Neural cell (in vitro differentiated cells): Measurements from ENCODE around the gene CDK2AP2. TPM values are rescaled to one million over a fixed set of nuclear protein-coding genes. Genes with fewer than 3 reads are reported as not detected.

ENCODE experiments used
- H2AFZ ChIP-seq: fragments of 200-600, 300-800 bp; sonication (generic), shearing (Covaris generic); 2 replicates; pipeline ENCODE4 v1.6.0; 2014; ENCODE audit warnings: low read depth, mild to moderate bottlenecking, antibody characterized with exemption, low read length, moderate library complexity
- H3F3A ChIP-seq: fragments of 200-600 bp; shearing (Covaris generic); 2 replicates; pipeline ENCODE4 v1.6.1; 2016; ENCODE audit warnings: mild to moderate bottlenecking, moderate library complexity, mixed read lengths, antibody characterized with exemption, low read length; ENCODE audit not compliant: insufficient read depth, poor library complexity, severe bottlenecking
- H3K27ac ChIP-seq: fragments of 200-600, 300-800 bp; sonication (generic), shearing (Covaris generic); 2 replicates; pipeline ENCODE4 v1.5.1; 2014; ENCODE audit warnings: mild to moderate bottlenecking, low read length, moderate library complexity
- H3K27me3 ChIP-seq: fragments of 300-800, 200-600 bp; sonication (generic), shearing (Covaris generic); 2 replicates; pipeline ENCODE4 v1.6.0; 2014; ENCODE audit warnings: mild to moderate bottlenecking, low read depth, low read length, moderate library complexity; ENCODE audit not compliant: insufficient read depth
- H3K36me3 ChIP-seq: fragments of 300-800, 200-600 bp; sonication (generic), shearing (Covaris generic); 2 replicates; pipeline ENCODE4 v1.5.1; 2014; ENCODE audit warnings: mild to moderate bottlenecking, antibody characterized with exemption, low read length, moderate library complexity; ENCODE audit not compliant: insufficient read depth
- H3K4me2 ChIP-seq: fragments of 300-800, 200-600 bp; sonication (generic), shearing (Covaris generic); 2 replicates; pipeline ENCODE4 v1.6.0; 2014; ENCODE audit warnings: mild to moderate bottlenecking, low read length
- H3K4me3 ChIP-seq: fragments of 300-800, 200-600 bp; sonication (generic), shearing (Covaris generic); 2 replicates; pipeline ENCODE4 v1.5.1; 2014; ENCODE audit warnings: mild to moderate bottlenecking, low read length, moderate library complexity
- H3K79me2 ChIP-seq: fragments of 200-600 bp; shearing (Covaris generic); replicated peaks from 2 replicates; pipeline ENCODE4 v1.6.0; 2014; ENCODE audit warnings: mild to moderate bottlenecking, low read length, moderate library complexity; ENCODE audit not compliant: insufficient read depth
- H3K9ac ChIP-seq: fragments of 300-800, 200-600 bp; sonication (generic), shearing (Covaris generic); 2 replicates; pipeline ENCODE4 v1.6.1; 2016; ENCODE audit warnings: mild to moderate bottlenecking, low read length, mixed read lengths
- H3K9me2 ChIP-seq: fragments of 200-600 bp; shearing (Covaris generic); 2 replicates; pipeline ENCODE4 v1.6.1; 2016; ENCODE audit warnings: mild to moderate bottlenecking, low read length, mixed read lengths; ENCODE audit not compliant: insufficient read depth
- H3K9me3 ChIP-seq: fragments of 200-600, 300-800 bp; sonication (generic), shearing (Covaris generic); 2 replicates; pipeline ENCODE4 v1.6.1; 2016; ENCODE audit warnings: mild to moderate bottlenecking, mixed run types, low read length, moderate library complexity, mixed read lengths
- H4K20me1 ChIP-seq: fragments of 200-600 bp; shearing (Covaris generic); 2 replicates; pipeline ENCODE4 v1.6.1; 2016; ENCODE audit warnings: mild to moderate bottlenecking, mixed run types; ENCODE audit not compliant: insufficient read depth
- EP300 ChIP-seq: fragments of 450-650 bp; conservative IDR thresholded peaks from 2 replicates; pipeline ENCODE4 v1.6.1; 2014; ENCODE audit warnings: antibody characterized with exemption, mild to moderate bottlenecking, moderate library complexity; ENCODE audit not compliant: poor library complexity, severe bottlenecking
- EZH2 ChIP-seq: fragments of 200-600, 300-800 bp; shearing (Covaris generic), sonication (generic); IDR thresholded peaks from 2 replicates; pipeline ENCODE4 v1.6.1; 2014; ENCODE audit warnings: antibody characterized with exemption, low read length, borderline replicate concordance, mild to moderate bottlenecking; ENCODE audit not compliant: insufficient read depth, poor library complexity, severe bottlenecking
- MXI1 ChIP-seq: fragments of 450-650 bp; conservative IDR thresholded peaks from 2 replicates; pipeline ENCODE4 v1.6.1; 2014; ENCODE audit warnings: antibody characterized with exemption, mild to moderate bottlenecking; ENCODE audit not compliant: poor library complexity, severe bottlenecking
- POLR2AphosphoS5 ChIP-seq: IDR thresholded peaks from 2 replicates; pipeline ENCODE4 v1.6.1; 2012
- RAD21 ChIP-seq: fragments of 450-650 bp; conservative IDR thresholded peaks from 2 replicates; pipeline ENCODE4 v1.6.1; 2014; ENCODE audit warnings: antibody characterized with exemption, mild to moderate bottlenecking, moderate library complexity
- SMC3 ChIP-seq: fragments of 450-650 bp; conservative IDR thresholded peaks from 2 replicates; pipeline ENCODE4 v1.6.1; 2014; ENCODE audit warnings: antibody characterized with exemption, mild to moderate bottlenecking, moderate library complexity; ENCODE audit not compliant: poor library complexity
- TAF1 ChIP-seq: IDR thresholded peaks from 2 replicates; pipeline ENCODE4 v1.6.1; 2012; ENCODE audit warnings: low read depth
- polyA plus RNA-seq: library from polyadenylated mRNA; depleted of rRNA; stranded (reverse); fragments of >200 nt; gene quantifications from 2 replicates; pipeline ENCODE4 v1.2.3, GENCODE V29; 2014
- TF ChIP-seq, protein P1 (sequence below): IDR thresholded peaks from 2 replicates; pipeline ENCODE4 v1.6.1; 2012; ENCODE audit warnings: borderline replicate concordance
- TF ChIP-seq, protein P2 (sequence below): fragments of 450-650 bp; IDR thresholded peaks from 2 replicates; pipeline ENCODE4 v1.5.1; 2014; ENCODE audit warnings: antibody characterized with exemption, mild to moderate bottlenecking, moderate library complexity; ENCODE audit not compliant: poor library complexity, severe bottlenecking

The CDK2AP2 gene
- polyA plus RNA-seq, 1 donor from 2014 or later = 18.1 TPM

DNA sequence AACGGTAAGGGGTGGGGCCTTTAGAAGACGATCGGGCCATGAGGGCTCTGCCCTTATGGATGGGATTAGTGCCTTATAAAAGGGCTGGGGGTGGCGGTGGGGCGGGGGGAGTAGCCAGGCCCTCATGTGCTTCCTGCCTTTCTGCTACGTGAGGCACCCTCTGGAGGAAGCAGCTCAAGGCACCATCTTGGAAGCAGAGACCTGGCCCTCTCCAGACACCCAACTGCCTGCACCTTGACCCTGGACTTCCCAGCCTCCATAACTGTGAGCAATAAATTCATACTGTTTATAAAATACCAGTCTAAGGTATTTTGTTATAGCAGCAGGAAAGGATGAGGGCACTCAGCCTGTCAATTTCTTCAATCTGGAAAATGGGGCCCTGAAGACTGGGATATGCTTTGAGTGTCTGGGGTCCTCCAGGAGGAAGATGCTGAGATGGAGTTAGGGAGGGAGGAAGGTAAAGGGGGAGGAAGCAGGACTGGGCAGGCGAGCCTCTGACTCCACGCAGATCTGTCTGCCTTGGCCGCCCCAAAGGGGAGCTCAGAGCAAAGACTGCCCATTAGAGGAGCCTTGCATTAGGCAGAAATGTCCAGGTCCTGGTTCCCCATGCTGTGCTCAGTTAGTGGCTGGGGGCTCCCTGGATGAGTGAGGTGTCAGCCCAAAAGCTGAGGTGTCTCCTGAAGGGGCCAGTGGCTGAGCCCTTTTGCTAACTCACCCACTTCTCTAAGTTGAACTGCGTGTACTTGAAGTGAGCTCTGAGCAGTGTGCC, 10.0 kb upstream of the CDK2AP2 start:
- Histone ChIP-seq H3K36me3 (no peaks in the 10 kb centered on the region), H3K27me3 (no peaks in the 10 kb centered on the region), H3K9ac (no peak overlapping the region), H4K20me1 (no peaks in the 10 kb centered on the region), H3K79me2 (no peaks in the 10 kb centered on the region), H3K4me3 (no peak overlapping the region), H3K27ac (no peak overlapping the region), H2AFZ (no peak overlapping the region), H3K9me2 (no peaks in the 10 kb centered on the region), H3K4me2 (no peak overlapping the region), H3F3A (no peaks in the 10 kb centered on the region), H3K9me3 (no peaks in the 10 kb centered on the region)
- TF ChIP-seq POLR2AphosphoS5 = no peak
- TF ChIP-seq, protein P1, sequence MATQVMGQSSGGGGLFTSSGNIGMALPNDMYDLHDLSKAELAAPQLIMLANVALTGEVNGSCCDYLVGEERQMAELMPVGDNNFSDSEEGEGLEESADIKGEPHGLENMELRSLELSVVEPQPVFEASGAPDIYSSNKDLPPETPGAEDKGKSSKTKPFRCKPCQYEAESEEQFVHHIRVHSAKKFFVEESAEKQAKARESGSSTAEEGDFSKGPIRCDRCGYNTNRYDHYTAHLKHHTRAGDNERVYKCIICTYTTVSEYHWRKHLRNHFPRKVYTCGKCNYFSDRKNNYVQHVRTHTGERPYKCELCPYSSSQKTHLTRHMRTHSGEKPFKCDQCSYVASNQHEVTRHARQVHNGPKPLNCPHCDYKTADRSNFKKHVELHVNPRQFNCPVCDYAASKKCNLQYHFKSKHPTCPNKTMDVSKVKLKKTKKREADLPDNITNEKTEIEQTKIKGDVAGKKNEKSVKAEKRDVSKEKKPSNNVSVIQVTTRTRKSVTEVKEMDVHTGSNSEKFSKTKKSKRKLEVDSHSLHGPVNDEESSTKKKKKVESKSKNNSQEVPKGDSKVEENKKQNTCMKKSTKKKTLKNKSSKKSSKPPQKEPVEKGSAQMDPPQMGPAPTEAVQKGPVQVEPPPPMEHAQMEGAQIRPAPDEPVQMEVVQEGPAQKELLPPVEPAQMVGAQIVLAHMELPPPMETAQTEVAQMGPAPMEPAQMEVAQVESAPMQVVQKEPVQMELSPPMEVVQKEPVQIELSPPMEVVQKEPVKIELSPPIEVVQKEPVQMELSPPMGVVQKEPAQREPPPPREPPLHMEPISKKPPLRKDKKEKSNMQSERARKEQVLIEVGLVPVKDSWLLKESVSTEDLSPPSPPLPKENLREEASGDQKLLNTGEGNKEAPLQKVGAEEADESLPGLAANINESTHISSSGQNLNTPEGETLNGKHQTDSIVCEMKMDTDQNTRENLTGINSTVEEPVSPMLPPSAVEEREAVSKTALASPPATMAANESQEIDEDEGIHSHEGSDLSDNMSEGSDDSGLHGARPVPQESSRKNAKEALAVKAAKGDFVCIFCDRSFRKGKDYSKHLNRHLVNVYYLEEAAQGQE = no peak
- TF ChIP-seq MXI1 = no peak
- no peak for TF ChIP-seq RAD21
- TF ChIP-seq, protein P2, sequence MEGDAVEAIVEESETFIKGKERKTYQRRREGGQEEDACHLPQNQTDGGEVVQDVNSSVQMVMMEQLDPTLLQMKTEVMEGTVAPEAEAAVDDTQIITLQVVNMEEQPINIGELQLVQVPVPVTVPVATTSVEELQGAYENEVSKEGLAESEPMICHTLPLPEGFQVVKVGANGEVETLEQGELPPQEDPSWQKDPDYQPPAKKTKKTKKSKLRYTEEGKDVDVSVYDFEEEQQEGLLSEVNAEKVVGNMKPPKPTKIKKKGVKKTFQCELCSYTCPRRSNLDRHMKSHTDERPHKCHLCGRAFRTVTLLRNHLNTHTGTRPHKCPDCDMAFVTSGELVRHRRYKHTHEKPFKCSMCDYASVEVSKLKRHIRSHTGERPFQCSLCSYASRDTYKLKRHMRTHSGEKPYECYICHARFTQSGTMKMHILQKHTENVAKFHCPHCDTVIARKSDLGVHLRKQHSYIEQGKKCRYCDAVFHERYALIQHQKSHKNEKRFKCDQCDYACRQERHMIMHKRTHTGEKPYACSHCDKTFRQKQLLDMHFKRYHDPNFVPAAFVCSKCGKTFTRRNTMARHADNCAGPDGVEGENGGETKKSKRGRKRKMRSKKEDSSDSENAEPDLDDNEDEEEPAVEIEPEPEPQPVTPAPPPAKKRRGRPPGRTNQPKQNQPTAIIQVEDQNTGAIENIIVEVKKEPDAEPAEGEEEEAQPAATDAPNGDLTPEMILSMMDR = no peak
- TF ChIP-seq SMC3 = no peak
- no peak for TF ChIP-seq TAF1
- no peak for TF ChIP-seq EZH2
- TF ChIP-seq EP300 = no peak

DNA sequence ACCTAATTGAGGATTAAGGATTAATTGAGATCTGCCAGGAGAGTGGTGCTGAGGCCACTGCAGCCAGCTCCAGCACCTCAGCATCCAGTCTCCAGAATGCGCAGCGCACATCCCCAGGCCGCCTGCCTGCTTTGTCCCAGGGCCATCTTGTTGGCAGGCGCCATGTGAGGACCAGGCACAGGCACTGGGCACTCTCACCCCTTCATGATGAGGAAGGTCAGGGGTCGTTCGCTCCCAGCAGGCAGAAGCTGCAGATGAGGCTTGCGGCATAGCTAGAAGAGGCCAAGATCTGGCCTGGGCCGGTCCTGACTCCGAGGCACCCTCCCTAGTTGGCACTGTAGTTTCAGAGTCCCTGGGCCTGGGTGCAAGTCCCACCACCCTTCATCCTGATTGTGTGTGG, 8.8 kb upstream of the CDK2AP2 start:
- Histone ChIP-seq H3K4me2 (no peak overlapping the region), H3K9me2 (no peaks in the 10 kb centered on the region), H3K27ac (no peak overlapping the region), H3K36me3 (no peaks in the 10 kb centered on the region), H3K79me2 (no peaks in the 10 kb centered on the region), H2AFZ (no peak overlapping the region), H3K27me3 (no peaks in the 10 kb centered on the region), H3K4me3 (no peak overlapping the region), H3K9ac (no peak overlapping the region), H3K9me3 (no peaks in the 10 kb centered on the region), H3F3A (no peaks in the 10 kb centered on the region), H4K20me1 (no peaks in the 10 kb centered on the region)
- TF ChIP-seq, protein P1 = no peak
- TF ChIP-seq, protein P2 = no peak
- TF ChIP-seq TAF1 (no peak), EZH2 (no peak), RAD21 (no peak), EP300 (no peak), SMC3 (no peak), POLR2AphosphoS5 (no peak), MXI1 (no peak)
